AG09319 (cell line): ENCODE measurements around the gene EPGN.

ENCODE experiments used
- DNase-seq: peaks from one replicate; pipeline ENCODE4 v3.0.0-alpha.2; 2010; ENCODE audit warnings: low read depth; ENCODE audit errors: extremely low read depth
- CTCF ChIP-seq: IDR thresholded peaks from 2 replicates; pipeline ENCODE4 v1.5.1; 2011; ENCODE audit warnings: low read depth, mild to moderate bottlenecking, inconsistent platforms, low read length, moderate library complexity

Gene EPGN

GRCh38 chr4:74287791-74288190 is 20.5 kb upstream of the EPGN start:
- DNase-seq = no peak
- TF ChIP-seq CTCF = no peak

- TF ChIP-seq CTCF = no peak
- DNase-seq = no peak
Measured at GRCh38 chr4:74291471-74291870, 16.8 kb upstream of the EPGN start.

GRCh38 chr4:74292111-74292870 is 16.0 kb upstream of the EPGN start:
- no peak for DNase-seq
- TF ChIP-seq CTCF = no peak

GRCh38 chr4:74293558-74293957 is 14.7 kb upstream of the EPGN start:
- TF ChIP-seq CTCF = no peak
- no peak for DNase-seq

- no peak for TF ChIP-seq CTCF
- no peak for DNase-seq
Measured at GRCh38 chr4:74294681-74295080, 13.6 kb upstream of the EPGN start.

- no peak for TF ChIP-seq CTCF
- DNase-seq = no peak
Measured at GRCh38 chr4:74297539-74297938, 10.7 kb upstream of the EPGN start.

- TF ChIP-seq CTCF = no peak
Measured at GRCh38 chr4:74304095-74304625, 4.1 kb upstream of the EPGN start.

More at GRCh38 chr4:74304095-74304625, 4.1 kb upstream of the EPGN start:
- no peak for DNase-seq
